HL-60/S4 (cell line): ENCODE measurements around the gene MCC.

Experiments
- in situ Hi-C: fragments of 300-500 bp; cut with MboI; formaldehyde crosslinking; loops from 2 replicates; pipeline ENCODE4 v1.14.3; 2022; ENCODE audit warnings: low sequenced_read_pairs

Gene MCC

GRCh38 chr5:113281194-113281593 is 207.1 kb downstream of the MCC start:
- in situ Hi-C loops = no loop called here

GRCh38 chr5:113280541-113280940 is 207.7 kb downstream of the MCC start:
- in situ Hi-C loops = no loop called here

- in situ Hi-C loops = no loop called here
These were observed 209.3 kb downstream of the MCC start for GRCh38 chr5:113278976-113279375.

- in situ Hi-C loops = no loop called here
These were observed 211.8 kb downstream of the MCC start for GRCh38 chr5:113276493-113276892.

- in situ Hi-C loops = no loop called here
These were observed 212.3 kb downstream of the MCC start for GRCh38 chr5:113276001-113276400.

GRCh38 chr5:113274836-113275414 is 213.3 kb downstream of the MCC start:
- in situ Hi-C loops = no loop called here

- in situ Hi-C loops = no loop called here
These were observed 214.3 kb downstream of the MCC start for GRCh38 chr5:113273948-113274347.

- in situ Hi-C loops = no loop called here
These were observed 216.4 kb downstream of the MCC start for GRCh38 chr5:113271745-113272454.

GRCh38 chr5:113271015-113271414 is 217.2 kb downstream of the MCC start:
- in situ Hi-C loops = no loop called here

- in situ Hi-C loops = no loop called here
These were observed 218.2 kb downstream of the MCC start for GRCh38 chr5:113270086-113270485.

GRCh38 chr5:113269023-113269997 is 218.9 kb downstream of the MCC start:
- in situ Hi-C loops = no loop called here

GRCh38 chr5:113268232-113268631 is 220.0 kb downstream of the MCC start:
- in situ Hi-C loops = no loop called here

- in situ Hi-C loops = no loop called here
These were observed 220.8 kb downstream of the MCC start for GRCh38 chr5:113267361-113267900.

GRCh38 chr5:113266913-113267227 is 221.4 kb downstream of the MCC start:
- in situ Hi-C loops = no loop called here

- in situ Hi-C loops = no loop called here
These were observed 221.9 kb downstream of the MCC start for GRCh38 chr5:113266227-113266912.

- in situ Hi-C loops = no loop called here
These were observed 223.1 kb downstream of the MCC start for GRCh38 chr5:113265190-113265589.

- in situ Hi-C loops = no loop called here
These were observed 224.2 kb downstream of the MCC start for GRCh38 chr5:113264046-113264445.

GRCh38 chr5:113263545-113263944 is 224.7 kb downstream of the MCC start:
- in situ Hi-C loops = no loop called here

- in situ Hi-C loops = no loop called here
These were observed 225.6 kb downstream of the MCC start for GRCh38 chr5:113262674-113263073.

- in situ Hi-C loops = no loop called here
These were observed 229.2 kb downstream of the MCC start for GRCh38 chr5:113259034-113259433.

GRCh38 chr5:113257545-113257944 is 230.7 kb downstream of the MCC start:
- in situ Hi-C loops = no loop called here
